Measurements from ENCODE around the gene ALDH16A1. TPM values are rescaled to one million over a fixed set of nuclear protein-coding genes. Genes with fewer than 3 reads are reported as not detected.

ALDH16A1 gene
- total RNA-seq, 2 donors from 2014 or later = 22.6 to 57.9 TPM

DNA sequence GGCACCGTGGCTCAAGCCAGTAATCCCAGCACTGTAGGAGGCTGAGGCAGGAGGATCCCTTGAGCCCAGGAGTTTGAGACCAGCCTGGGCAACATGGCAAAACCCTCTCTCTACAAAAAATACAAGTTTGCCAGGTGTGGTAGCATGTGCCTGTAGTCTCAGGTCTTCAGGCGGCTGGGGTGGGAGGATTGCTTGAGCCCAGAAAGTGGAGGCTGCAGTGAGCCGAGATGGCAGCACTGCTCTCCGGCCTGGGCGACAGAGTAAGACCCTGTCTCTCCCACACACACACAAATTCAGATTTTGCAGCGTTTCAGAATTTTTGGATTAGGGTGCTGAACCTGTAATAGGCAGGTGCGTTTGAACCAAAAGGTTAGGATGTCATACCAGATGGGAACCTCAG lies 45.5 kb downstream of the ALDH16A1 start:
- TF ChIP-seq, protein P1, sequence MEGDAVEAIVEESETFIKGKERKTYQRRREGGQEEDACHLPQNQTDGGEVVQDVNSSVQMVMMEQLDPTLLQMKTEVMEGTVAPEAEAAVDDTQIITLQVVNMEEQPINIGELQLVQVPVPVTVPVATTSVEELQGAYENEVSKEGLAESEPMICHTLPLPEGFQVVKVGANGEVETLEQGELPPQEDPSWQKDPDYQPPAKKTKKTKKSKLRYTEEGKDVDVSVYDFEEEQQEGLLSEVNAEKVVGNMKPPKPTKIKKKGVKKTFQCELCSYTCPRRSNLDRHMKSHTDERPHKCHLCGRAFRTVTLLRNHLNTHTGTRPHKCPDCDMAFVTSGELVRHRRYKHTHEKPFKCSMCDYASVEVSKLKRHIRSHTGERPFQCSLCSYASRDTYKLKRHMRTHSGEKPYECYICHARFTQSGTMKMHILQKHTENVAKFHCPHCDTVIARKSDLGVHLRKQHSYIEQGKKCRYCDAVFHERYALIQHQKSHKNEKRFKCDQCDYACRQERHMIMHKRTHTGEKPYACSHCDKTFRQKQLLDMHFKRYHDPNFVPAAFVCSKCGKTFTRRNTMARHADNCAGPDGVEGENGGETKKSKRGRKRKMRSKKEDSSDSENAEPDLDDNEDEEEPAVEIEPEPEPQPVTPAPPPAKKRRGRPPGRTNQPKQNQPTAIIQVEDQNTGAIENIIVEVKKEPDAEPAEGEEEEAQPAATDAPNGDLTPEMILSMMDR (IDR thresholded peaks at IDR 0.05) = no peak
- Histone ChIP-seq H3K36me3 (peaks cover 7% of the 10 kb centered on the region), H3K4me3 (no peak overlapping the region), H3K27me3 (no peaks in the 10 kb centered on the region), H3K9ac (ENCODE audit: low read depth in 2 of 2, low read length in 2 of 2) (peak overlapping the region in 1 of 2 donors; percentile 100), H3K4me1 (peaks cover 12% of the 10 kb centered on the region), H3K27ac (no peak overlapping the region), H3K9me3 (no peaks in the 10 kb centered on the region)
- intact Hi-C loops (cut with DNase I) = no loop called here
- no peak for DNase-seq

DNA sequence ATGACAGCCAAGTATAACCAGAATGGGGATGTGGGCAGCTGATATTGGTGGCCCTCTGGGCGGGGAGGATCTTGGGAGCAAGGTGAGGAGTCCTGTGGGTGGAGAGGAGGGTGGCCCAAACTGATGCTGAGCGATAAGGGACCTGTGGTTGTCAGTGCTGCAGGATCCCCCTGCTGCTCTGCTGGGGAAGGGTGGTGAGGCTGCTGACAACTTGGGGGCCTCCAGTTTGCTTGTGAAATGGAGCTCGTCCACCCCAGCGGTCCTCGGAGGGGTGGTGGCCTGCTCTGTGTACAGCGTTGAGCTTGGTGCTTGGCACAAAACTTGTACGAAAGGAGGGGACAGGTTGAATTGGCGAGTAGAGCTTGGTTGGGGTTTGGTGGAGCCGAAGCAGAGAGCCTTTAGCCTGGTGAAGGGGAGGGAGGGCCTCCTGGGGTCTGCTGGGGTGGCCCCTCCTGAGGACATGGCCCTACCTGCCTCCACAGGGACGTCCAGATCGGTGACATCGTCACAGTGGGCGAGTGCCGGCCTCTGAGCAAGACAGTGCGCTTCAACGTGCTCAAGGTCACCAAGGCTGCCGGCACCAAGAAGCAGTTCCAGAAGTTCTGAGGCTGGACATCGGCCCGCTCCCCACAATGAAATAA lies 46.1 kb downstream of the ALDH16A1 start:
- Histone ChIP-seq H3K9ac (ENCODE audit: low read depth in 2 of 2, low read length in 2 of 2) (peak overlapping the region in 1 of 2 donors; percentile 14), H3K27me3 (no peaks in the 10 kb centered on the region), H3K4me3 (peak overlapping the region; percentile 19), H3K4me1 (peaks cover 12% of the 10 kb centered on the region), H3K9me3 (no peaks in the 10 kb centered on the region), H3K27ac (peak overlapping the region; percentile 49), H3K36me3 (peaks cover 7% of the 10 kb centered on the region)
- intact Hi-C loops (cut with DNase I) = no loop called here
- no peak for DNase-seq
- TF ChIP-seq, protein P1 (IDR thresholded peaks at IDR 0.05) = no peak

DNA sequence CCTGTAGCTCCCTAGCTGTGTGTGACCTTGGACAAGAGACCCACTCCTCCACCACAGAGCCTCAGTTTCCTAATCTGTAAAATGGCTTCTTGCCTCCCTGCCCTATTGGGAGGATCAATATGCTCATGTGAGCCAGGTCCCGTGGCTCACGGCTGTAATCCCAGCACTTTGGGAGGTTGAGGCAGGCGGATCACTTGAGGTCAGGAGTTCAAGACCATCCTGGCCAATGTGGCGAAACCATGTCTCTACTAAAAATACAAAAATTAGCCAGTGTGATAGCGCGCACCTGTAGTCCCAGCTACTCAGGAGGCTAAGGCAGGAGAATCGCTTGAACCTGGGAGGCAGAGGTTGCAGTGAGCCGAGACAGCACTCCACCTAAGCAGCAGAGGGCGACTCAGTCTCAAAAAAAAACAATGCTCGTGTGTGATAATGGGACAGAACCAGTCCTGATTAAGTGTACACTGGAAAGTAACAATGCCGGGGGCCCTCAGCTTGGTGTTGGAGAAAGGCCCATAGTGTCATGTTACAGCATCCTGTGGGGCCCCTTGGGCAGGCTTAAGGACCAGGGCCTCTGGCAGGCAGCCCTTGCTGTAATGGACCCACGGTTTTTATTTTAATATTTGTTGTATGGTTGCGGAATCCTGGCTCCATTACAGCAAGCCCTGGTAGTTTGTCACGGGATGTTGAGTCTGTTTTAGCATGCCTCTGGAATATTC lies 50.0 kb downstream of the ALDH16A1 start:
- Histone ChIP-seq H3K9ac (ENCODE audit: low read depth in 2 of 2, low read length in 2 of 2) (peak overlapping the region in 1 of 2 donors; percentile 12), H3K36me3 (peaks cover 7% of the 10 kb centered on the region), H3K4me3 (no peak overlapping the region), H3K27me3 (no peaks in the 10 kb centered on the region), H3K4me1 (peaks cover under 1% of the 10 kb centered on the region), H3K9me3 (no peaks in the 10 kb centered on the region), H3K27ac (no peak overlapping the region)
- intact Hi-C loops (cut with DNase I) = loop anchor here (2.0 kb wide), 1 partner anchor 44 kb away; no protein-coding TSS in a partner anchor
- TF ChIP-seq, protein P1 (IDR thresholded peaks at IDR 0.05) = peak; percentile 51
- no peak for DNase-seq

DNA sequence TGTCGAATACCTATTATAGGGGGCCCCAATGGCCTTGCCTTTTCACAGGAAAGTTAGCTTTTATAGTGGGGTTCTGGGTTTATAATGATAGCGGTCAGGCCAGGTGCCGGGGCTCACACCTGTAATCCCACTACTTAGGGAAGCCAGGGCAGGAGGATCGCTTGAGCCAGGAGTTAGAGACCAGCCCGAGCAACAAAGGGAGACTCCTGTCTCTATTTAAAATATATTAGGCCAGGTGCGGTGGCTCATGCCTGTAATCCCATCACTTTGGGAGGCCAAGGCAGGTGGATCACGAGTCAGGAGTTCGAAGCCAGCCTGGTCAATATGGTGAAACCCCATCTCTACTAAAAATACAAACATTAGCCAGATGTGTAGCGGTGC lies 50.5 kb downstream of the ALDH16A1 start:
- DNase-seq = no peak
- Histone ChIP-seq H3K9ac (ENCODE audit: low read depth in 2 of 2, low read length in 2 of 2) (no peak overlapping the region), H3K4me3 (no peak overlapping the region), H3K4me1 (no peaks in the 10 kb centered on the region), H3K27me3 (no peaks in the 10 kb centered on the region), H3K27ac (no peak overlapping the region), H3K9me3 (no peaks in the 10 kb centered on the region), H3K36me3 (peaks cover 6% of the 10 kb centered on the region)
- intact Hi-C loops (cut with DNase I) = loop anchor here (2.0 kb wide), 1 partner anchor 43 kb away; no protein-coding TSS in a partner anchor
- TF ChIP-seq, protein P1 (IDR thresholded peaks at IDR 0.05) = no peak

DNA sequence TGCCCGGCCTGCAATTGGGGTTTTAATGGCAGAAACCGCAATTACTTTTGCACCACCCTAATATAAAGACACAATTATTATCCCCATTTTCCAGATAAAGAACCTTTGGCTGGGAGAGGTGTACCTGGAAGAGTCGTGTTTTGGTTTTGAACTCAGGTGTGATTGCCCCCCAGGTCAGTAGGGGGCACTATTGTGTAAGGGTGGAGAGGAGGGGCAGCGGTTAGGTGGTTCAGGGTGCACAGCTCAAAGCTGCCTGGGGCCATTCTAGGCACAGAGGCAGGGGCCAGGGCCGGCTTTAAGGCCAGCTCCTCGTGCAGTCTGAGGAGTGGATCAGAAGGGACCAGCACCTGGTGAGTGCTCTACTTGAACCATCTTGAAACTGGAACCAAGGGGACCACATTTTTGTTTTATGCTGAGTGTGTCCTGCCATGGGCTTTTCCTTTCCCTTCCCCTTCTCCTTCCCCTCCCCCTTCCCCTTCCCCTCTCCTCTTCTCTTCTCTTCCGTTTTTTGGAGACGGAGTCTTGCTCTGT lies 53.6 kb downstream of the ALDH16A1 start:
- Histone ChIP-seq H3K27ac (no peak overlapping the region), H3K4me3 (no peak overlapping the region), H3K4me1 (no peaks in the 10 kb centered on the region), H3K9ac (ENCODE audit: low read depth in 2 of 2, low read length in 2 of 2) (peak overlapping the region in 1 of 2 donors; percentile 12), H3K9me3 (no peaks in the 10 kb centered on the region), H3K36me3 (no peaks in the 10 kb centered on the region), H3K27me3 (no peaks in the 10 kb centered on the region)
- TF ChIP-seq, protein P1 (IDR thresholded peaks at IDR 0.05) = peak; percentile 81
- intact Hi-C loops (cut with DNase I) = loop anchor here (1.0 to 5.0 kb wide), 2 partner anchors 64 to 166 kb away; no protein-coding TSS in a partner anchor
- DNase-seq = peak; percentile 88

Measured in colonic mucosa (tissue), 4 donors.